HG02870 (cell line): ENCODE results near the gene WDR93.

Source experiments
- ATAC-seq: cut with Tn5 transposase; IDR thresholded peaks from one replicate; pipeline ENCODE4 v1.9.1; 2021; ENCODE audit warnings: mild to moderate bottlenecking, moderate library complexity; ENCODE audit not compliant: unreplicated experiment

The WDR93 gene

GRCh38 chr15:89662893-89663626, 27.6 kb upstream of the WDR93 start:
- ATAC-seq, result no peak

GRCh38 chr15:89664441-89665350, 25.9 kb upstream of the WDR93 start:
- no peak for ATAC-seq

DNA sequence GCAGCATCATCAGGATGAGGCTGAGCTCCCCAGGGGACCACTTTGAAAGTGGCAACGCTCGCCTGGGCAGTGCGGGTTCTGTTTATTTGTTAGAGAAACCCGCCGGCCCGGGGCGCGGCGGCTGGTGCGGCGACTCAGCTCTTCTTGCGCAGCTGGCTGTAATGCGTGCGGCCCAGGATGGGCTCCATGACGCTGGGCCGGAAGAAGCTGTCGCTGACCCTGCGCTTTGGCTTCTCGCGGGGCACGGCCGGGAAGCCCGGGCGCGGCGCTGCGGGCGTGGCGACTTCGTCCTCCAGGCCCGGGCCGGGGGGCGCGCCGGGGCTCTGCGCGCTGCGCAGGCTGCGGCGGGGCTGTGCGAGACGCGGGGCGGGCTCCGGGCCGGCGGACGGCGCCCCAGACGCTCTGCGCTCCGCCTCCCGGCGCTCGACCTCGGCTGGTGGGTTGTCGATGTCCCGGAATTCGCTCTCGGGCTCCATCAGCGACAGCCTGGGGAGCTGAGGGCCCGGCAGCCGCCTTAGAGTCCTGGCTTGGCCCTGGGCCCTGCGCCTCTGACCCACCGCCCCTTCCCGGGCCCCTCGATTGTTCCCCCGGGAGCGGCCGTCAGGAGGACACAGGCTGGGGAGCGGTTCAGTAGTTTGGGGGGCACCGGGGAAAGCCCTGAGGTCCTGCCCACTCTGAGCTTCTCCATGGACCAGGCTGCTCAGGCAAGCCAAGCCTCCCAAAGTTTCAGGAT, 25.0 kb upstream of the WDR93 start:
- ATAC-seq, result no peak

DNA sequence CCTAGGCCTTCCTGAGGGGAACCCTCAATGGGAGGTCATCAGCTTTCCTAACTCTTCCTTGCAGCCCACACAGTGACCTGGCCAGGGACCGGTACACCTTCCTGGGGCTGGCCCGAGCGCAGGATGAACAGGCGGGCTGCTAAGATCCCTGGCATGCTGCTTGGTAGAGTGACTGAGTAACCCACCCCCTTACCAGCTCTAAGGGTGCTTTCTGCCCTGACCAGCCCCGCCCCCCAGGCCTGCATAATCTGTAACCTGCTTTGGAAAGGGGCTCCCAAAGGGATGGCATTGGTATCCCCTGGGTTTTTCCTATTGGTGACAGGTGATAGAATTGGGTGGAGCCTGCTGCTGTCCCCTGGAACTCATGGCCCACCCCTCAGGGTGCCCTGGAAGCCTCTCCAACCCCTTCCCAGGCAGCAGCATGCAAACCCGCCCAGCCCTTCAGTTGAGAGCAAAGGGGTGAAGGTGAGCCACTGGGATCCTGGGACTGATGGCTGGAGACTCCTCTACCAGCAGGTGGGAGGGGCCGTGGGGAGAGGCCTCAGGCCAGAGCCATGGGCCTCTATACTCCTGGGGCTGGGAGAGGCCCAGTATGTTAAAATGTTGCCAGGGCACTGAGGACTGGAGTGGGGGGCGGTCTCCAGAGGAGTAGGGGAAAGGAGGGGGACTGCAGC, 24.3 kb upstream of the WDR93 start:
- ATAC-seq, result no peak

GRCh38 chr15:89666858-89667705, 23.5 kb upstream of the WDR93 start:
- ATAC-seq, result no peak

DNA sequence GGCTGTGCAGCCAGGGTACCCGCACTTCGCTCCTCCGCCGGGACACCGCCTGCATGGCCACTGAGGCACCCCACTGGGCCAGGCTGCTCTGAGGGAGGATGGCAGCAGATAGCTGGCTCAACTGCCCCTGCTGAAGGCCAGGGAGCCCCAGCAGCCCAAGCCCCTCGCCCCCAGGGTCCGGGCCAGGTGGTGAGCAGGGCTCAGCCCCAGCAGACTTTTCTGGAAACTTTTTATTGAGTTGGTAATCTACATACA, 23.0 kb upstream of the WDR93 start:
- ATAC-seq, result no peak

- ATAC-seq, result no peak
These were observed 22.4 kb upstream of the WDR93 start for GRCh38 chr15:89668171-89668570.

- no peak for ATAC-seq
These were observed 21.2 kb upstream of the WDR93 start for GRCh38 chr15:89669309-89669865.

DNA sequence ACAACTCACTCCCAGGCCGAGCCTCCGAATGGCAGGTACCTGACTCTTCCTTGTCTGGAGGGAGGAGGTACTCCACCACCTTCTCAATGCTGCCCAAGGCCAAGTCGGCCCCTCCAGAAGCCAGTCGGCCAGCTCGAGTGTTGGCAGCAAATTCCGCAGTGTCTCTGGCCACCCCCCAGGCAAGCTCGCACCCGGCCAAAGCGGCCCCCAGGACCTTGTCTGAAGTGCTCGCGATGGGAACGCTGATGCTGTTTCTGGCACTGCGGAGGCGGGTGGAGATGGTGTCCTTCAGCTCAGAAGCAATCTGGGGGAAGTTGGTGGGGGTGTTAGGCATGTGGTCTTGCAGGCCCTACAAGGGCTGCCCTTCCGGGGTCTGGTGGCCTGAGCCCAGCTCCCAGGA, 20.7 kb upstream of the WDR93 start:
- no peak for ATAC-seq

DNA sequence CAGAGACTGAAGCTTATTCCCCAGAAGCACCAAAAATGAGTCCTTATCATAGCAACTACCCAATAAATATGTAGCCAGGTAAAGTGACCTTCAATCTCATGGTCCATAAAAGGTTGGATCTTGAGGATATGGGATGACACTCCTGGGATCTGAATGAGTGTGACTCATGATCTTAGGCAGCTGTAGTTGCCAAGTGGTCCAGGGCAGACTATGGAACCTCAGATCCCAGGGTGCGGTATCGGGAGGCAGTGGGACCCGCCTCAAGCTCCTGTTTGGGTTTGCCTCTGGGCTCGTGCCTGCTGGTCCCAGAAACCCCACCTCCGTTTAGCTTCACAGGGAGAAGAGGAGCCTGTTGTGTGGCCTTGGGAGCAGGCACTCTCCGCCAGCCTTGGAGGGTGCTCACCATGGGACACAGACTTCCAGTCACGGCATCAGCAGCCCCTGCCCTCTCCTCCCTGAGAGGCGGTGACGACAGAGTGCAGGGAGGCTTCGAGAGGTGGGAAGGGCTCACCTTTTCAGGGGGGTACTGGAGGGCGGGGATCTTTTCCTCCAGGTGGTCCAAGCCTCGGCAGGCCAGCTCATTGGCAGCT, 19.5 kb upstream of the WDR93 start:
- no peak for ATAC-seq

DNA sequence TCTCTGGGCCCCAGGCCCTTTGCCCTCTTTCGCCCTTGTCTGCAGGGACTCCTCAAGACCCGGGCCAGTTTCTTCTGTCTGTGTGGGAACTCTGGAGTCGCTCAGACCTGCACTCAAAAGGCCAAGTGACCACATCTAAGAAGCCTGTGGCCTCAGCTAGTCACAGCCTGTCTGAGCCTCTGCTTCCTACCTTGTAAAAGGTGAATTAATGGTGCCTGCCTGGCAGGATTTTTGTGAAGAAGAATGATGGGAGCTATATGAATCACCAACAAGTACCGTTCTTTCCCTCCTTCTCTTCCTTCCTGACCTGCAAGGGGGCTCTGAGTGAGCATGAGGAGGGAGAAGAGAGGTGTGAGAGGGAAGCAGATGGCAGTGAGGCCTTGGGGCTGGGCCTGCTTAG, 18.9 kb upstream of the WDR93 start:
- ATAC-seq, result no peak

DNA sequence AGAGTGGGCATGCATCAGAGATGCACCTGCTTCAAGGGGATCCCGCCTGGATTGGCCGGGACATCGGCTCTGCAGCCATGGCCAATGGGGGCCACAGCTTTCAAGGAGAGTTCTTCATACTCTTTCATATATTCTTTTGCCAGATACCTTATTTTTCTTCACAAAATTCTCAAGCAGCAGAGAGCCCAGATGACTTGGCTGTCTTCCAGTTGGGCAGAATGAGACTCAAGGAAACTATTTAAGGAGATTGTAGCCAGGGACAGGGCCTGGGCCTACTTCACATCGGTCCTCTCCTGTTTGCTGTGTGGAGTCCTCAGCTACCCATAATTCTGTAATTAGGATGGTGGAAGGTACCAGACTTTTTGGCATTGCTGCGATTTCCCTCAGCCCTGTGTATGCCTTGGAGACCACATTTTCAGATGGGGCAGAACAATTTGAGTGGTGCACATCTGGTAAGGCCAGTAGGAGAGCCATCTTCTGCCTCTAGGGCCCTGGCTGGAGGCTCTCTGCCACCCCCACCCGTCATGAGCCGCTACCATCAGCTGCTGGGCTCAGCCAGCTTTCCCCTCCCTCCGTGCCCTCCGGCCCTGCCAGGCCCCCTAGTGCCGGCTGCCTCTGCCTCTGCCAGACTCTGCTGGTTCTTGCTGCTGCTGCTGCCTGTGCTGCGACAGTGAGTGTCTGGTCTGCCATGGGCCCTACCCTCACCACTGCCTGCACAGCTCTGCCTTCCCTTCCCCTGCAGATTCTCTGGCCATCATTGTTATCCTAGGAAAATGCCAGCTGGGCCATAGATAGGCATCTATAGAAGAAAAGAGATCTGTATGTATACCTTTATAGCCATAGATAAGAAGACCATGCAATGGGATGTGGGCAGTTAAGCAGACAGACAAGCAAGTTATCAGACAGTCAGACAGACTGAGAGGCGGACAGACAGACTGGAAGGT, 18.1 kb upstream of the WDR93 start:
- no peak for ATAC-seq

DNA sequence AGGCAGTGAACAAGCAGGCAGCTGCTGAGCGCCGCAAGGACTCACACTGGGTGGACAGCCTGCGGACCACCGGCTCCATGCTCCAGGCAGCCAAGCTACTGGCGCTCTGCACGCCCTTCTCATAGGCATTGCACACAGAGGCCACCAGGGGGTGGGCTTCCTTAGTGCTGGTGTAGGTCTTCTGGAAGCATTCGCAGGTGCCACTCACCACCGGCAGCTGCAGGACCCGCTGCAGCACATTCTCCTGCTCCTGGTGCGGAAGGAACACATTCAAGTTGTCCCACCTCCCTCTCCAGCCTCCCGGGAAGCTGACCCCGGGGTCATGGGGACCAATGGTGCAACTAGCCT, 17.5 kb upstream of the WDR93 start:
- no peak for ATAC-seq

- ATAC-seq, result no peak
These were observed 16.1 kb upstream of the WDR93 start for GRCh38 chr15:89674526-89674925.

GRCh38 chr15:89675606-89676005, 15.0 kb upstream of the WDR93 start:
- no peak for ATAC-seq

GRCh38 chr15:89677381-89677780, 13.2 kb upstream of the WDR93 start:
- no peak for ATAC-seq

GRCh38 chr15:89679212-89679611, 11.4 kb upstream of the WDR93 start, which contains the start of gene PLIN1:
TSS of gene PLIN1 (minus strand) at chr15:89679367. CDS start at chr15:89677489, 1,878 bp downstream.
- no peak for ATAC-seq

DNA sequence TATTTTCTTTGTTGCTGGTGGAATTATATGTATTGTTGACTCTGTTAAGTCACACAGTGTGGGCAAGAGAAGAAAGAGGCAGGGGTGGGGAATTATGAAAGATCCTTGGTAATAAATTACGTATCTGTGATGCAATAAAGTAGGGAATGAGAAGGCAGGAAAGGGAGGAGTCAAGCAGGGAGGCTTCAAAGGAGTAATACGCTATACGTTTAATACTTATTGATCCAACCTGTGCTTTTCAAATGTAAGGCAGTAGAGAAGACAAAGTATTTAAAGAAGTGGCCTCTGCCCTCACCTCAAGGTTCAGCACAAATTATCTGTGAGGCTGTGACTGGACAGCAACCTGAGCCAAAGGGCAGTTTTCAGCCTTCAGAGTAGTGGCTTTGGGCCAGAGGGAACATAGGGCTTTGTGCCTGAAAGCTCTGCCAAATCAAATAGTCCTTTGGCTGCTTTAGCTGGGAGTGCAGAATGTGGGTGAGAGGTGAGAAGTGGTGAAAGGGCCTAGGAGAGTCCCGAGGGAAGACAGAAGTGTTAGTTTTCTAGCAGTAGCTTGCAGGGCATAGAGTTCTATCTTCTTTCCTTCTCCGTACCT, 10.2 kb upstream of the WDR93 start:
- ATAC-seq, result no peak
